Measurements from ENCODE around the gene FRS2. TPM values are rescaled to one million over a fixed set of nuclear protein-coding genes. Genes with fewer than 3 reads are reported as not detected.

FRS2 gene
- total RNA-seq, 1 experiment from 2014 or later = 23.3 TPM

GRCh38 chr12:69598174-69598753 lies 128.1 kb downstream of the FRS2 start:
- H3K27ac ChIP-seq = no peak overlapping the region
- no peak for DNase-seq
- CTCF ChIA-PET = no interaction called here
- peaks cover 21% of the 10 kb centered on the region; the same call in 1 of the 2 replicates for H4K20me1 ChIP-seq (ENCODE audit: insufficient read depth)
- no peaks in the 10 kb centered on the region for H3K4me1 ChIP-seq (replicated peaks; ENCODE audit: insufficient read depth)
- no peak overlapping the region for H3K4me3 ChIP-seq
- H3F3A ChIP-seq (ENCODE audit: insufficient read depth, low read depth) = peaks cover 48% of the 10 kb centered on the region
- H3K79me2 ChIP-seq (ENCODE audit: low read depth) = no peaks in the 10 kb centered on the region
- no peaks in the 10 kb centered on the region for H3K9me3 ChIP-seq (ENCODE audit: insufficient read depth, low read depth)
- no peaks in the 10 kb centered on the region for H3K27me3 ChIP-seq (ENCODE audit: insufficient read depth, low read depth)
- POLR2A ChIA-PET (ENCODE audit: unreplicated experiment) = no interaction called here
- intact Hi-C loops (cut with micrococcal nuclease; ENCODE audit: unreplicated experiment) = no loop called here
- H2AFZ ChIP-seq = no peak overlapping the region
- TF ChIP-seq CTCF (conservative IDR thresholded peaks at IDR 0.05) (no peak), EZH2 (IDR thresholded peaks at IDR 0.05; ENCODE audit: low read depth) (no peak)
- H3K4me2 ChIP-seq = no peak overlapping the region
- H3K36me3 ChIP-seq (ENCODE audit: low read depth) = peaks cover 53% of the 10 kb centered on the region
- BruUV-seq (replicated peaks) = no TSS peak
- no peaks in the 10 kb centered on the region for H3K9me2 ChIP-seq (ENCODE audit: insufficient read depth)

DNA sequence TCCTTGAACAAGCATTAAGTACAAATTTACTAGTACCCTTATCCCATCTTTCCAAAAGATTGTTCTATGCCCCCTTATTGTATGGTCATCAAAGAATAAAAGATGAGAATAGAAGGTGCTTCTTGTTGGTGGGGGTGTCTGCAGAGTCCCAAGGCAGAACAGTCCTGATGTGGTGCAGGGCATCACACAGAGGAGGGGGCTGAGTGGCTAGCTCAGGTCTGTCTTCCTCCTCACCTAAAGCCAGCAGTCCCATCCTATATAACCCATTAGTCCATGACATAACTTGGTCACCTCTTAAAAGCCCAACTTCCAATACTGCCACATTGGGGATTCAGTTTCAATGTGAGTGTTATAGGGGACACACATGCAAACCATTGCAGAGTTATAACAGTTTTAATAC lies 130.6 kb downstream of the FRS2 start:
- H3K9me2 ChIP-seq (ENCODE audit: insufficient read depth) = no peaks in the 10 kb centered on the region
- no peaks in the 10 kb centered on the region for H3K9me3 ChIP-seq (ENCODE audit: insufficient read depth, low read depth)
- H3K4me2 ChIP-seq = no peak overlapping the region
- H3K27me3 ChIP-seq (ENCODE audit: insufficient read depth, low read depth) = no peaks in the 10 kb centered on the region
- H3K27ac ChIP-seq = no peak overlapping the region
- no peaks in the 10 kb centered on the region for H3K4me1 ChIP-seq (replicated peaks; ENCODE audit: insufficient read depth)
- CTCF ChIA-PET = no interaction called here
- intact Hi-C loops (cut with micrococcal nuclease; ENCODE audit: unreplicated experiment) = no loop called here
- POLR2A ChIA-PET (ENCODE audit: unreplicated experiment) = no interaction called here
- peaks cover 46% of the 10 kb centered on the region for H3K36me3 ChIP-seq (ENCODE audit: low read depth)
- TF ChIP-seq EZH2 (IDR thresholded peaks at IDR 0.05; ENCODE audit: low read depth) (no peak), CTCF (conservative IDR thresholded peaks at IDR 0.05) (no peak)
- H4K20me1 ChIP-seq (ENCODE audit: insufficient read depth) = peaks cover 21% of the 10 kb centered on the region; the same call in 1 of the 2 replicates
- BruUV-seq (replicated peaks) = no TSS peak
- H3F3A ChIP-seq (ENCODE audit: insufficient read depth, low read depth) = peaks cover 47% of the 10 kb centered on the region
- H2AFZ ChIP-seq = no peak overlapping the region
- no peak overlapping the region for H3K4me3 ChIP-seq
- no peak for DNase-seq
- no peaks in the 10 kb centered on the region for H3K79me2 ChIP-seq (ENCODE audit: low read depth)

GRCh38 chr12:69601962-69602685 lies 131.9 kb downstream of the FRS2 start:
- no peak overlapping the region for H3K4me3 ChIP-seq

More at GRCh38 chr12:69601962-69602685, 131.9 kb downstream of the FRS2 start:
- H2AFZ ChIP-seq = no peak overlapping the region
- no peak for DNase-seq
- no peaks in the 10 kb centered on the region for H3K9me2 ChIP-seq (ENCODE audit: insufficient read depth)
- TF ChIP-seq CTCF (conservative IDR thresholded peaks at IDR 0.05) (no peak), EZH2 (IDR thresholded peaks at IDR 0.05; ENCODE audit: low read depth) (no peak)
- no TSS peak for BruUV-seq (replicated peaks)
- H3F3A ChIP-seq (ENCODE audit: insufficient read depth, low read depth) = peaks cover 36% of the 10 kb centered on the region
- ChIA-PET POLR2A (ENCODE audit: unreplicated experiment) (no interaction called here), CTCF (no interaction called here)
- H3K9me3 ChIP-seq (ENCODE audit: insufficient read depth, low read depth) = no peaks in the 10 kb centered on the region
- intact Hi-C loops (cut with micrococcal nuclease; ENCODE audit: unreplicated experiment) = no loop called here
- H3K4me1 ChIP-seq (replicated peaks; ENCODE audit: insufficient read depth) = no peaks in the 10 kb centered on the region
- H3K4me2 ChIP-seq = no peak overlapping the region
- no peak overlapping the region for H3K27ac ChIP-seq
- no peaks in the 10 kb centered on the region for H3K27me3 ChIP-seq (ENCODE audit: insufficient read depth, low read depth)
- H4K20me1 ChIP-seq (ENCODE audit: insufficient read depth) = peaks cover 20% of the 10 kb centered on the region; the same call in 1 of the 2 replicates
- H3K79me2 ChIP-seq (ENCODE audit: low read depth) = no peaks in the 10 kb centered on the region
- peaks cover 40% of the 10 kb centered on the region for H3K36me3 ChIP-seq (ENCODE audit: low read depth)

All from PC-9 (cell line).